GM19025 (cell line): Measurements from ENCODE around the gene GSTCD.
"Not testable (repeated sequence)": the region's sequence is repeated elsewhere in the genome, so short reads cannot be mapped to it uniquely, and the experiment has no call there.

Source experiments
- ATAC-seq: cut with Tn5 transposase; IDR thresholded peaks from one replicate; pipeline ENCODE4 v1.9.1; 2021; ENCODE audit warnings: mild to moderate bottlenecking, low read depth, moderate library complexity; ENCODE audit not compliant: unreplicated experiment

GSTCD gene

GRCh38 chr4:105714932-105715331, 6.3 kb downstream of the GSTCD start:
- ATAC-seq: no peak

GRCh38 chr4:105715692-105716278, 7.2 kb downstream of the GSTCD start:
- ATAC-seq: no peak

GRCh38 chr4:105719204-105719603, 10.6 kb downstream of the GSTCD start:
- ATAC-seq: no peak

GRCh38 chr4:105725623-105726022, 17.0 kb downstream of the GSTCD start:
- ATAC-seq: no peak

GRCh38 chr4:105729895-105730294, 21.3 kb downstream of the GSTCD start:
- not testable (repeated sequence) for ATAC-seq

- not testable (repeated sequence) for ATAC-seq
Measured at GRCh38 chr4:105735217-105735616, 26.6 kb downstream of the GSTCD start.

- no peak for ATAC-seq
Measured at GRCh38 chr4:105741548-105741947, 33.0 kb downstream of the GSTCD start.

GRCh38 chr4:105748222-105748621, 39.6 kb downstream of the GSTCD start:
- no peak for ATAC-seq

GRCh38 chr4:105751718-105752299, 43.2 kb downstream of the GSTCD start:
- no peak for ATAC-seq

GRCh38 chr4:105753361-105753760, 44.8 kb downstream of the GSTCD start:
- no peak for ATAC-seq

GRCh38 chr4:105755375-105755774, 46.8 kb downstream of the GSTCD start:
- no peak for ATAC-seq

- ATAC-seq: no peak
Measured at GRCh38 chr4:105758958-105759357, 50.4 kb downstream of the GSTCD start.

- no peak for ATAC-seq
Measured at GRCh38 chr4:105765690-105766407, 57.3 kb downstream of the GSTCD start.

- ATAC-seq: no peak
Measured at GRCh38 chr4:105767579-105767978, 59.0 kb downstream of the GSTCD start.

- ATAC-seq: not testable (repeated sequence)
Measured at GRCh38 chr4:105770524-105770923, 61.9 kb downstream of the GSTCD start.

- ATAC-seq: not testable (repeated sequence)
Measured at GRCh38 chr4:105772065-105772464, 63.5 kb downstream of the GSTCD start.

- not testable (repeated sequence) for ATAC-seq
Measured at GRCh38 chr4:105775760-105776415, 67.3 kb downstream of the GSTCD start.

GRCh38 chr4:105780176-105780575, 71.6 kb downstream of the GSTCD start:
- no peak for ATAC-seq

GRCh38 chr4:105784761-105785160, 76.2 kb downstream of the GSTCD start:
- ATAC-seq: no peak

- ATAC-seq: no peak
Measured at GRCh38 chr4:105785792-105786191, 77.2 kb downstream of the GSTCD start.

- ATAC-seq: no peak
Measured at GRCh38 chr4:105786748-105787147, 78.2 kb downstream of the GSTCD start.
